Effector CD4-positive, alpha-beta T cell (primary cell): ENCODE measurements around the gene CITED1. TPM values are rescaled to one million over a fixed set of nuclear protein-coding genes. Genes with fewer than 3 reads are reported as not detected.
"Not testable (repeated sequence)": the region's sequence is repeated elsewhere in the genome, so short reads cannot be mapped to it uniquely, and the experiment has no call there.

Source experiments
- DNase-seq: peaks from one replicate; pipeline ENCODE4 v3.0.0-alpha.2; 2020
- total RNA-seq: gene quantifications from one replicate; lab custom pipeline; 2026; lab: John Stamatoyannopoulos, UW

CITED1 gene
- total RNA-seq = not detected

DNA sequence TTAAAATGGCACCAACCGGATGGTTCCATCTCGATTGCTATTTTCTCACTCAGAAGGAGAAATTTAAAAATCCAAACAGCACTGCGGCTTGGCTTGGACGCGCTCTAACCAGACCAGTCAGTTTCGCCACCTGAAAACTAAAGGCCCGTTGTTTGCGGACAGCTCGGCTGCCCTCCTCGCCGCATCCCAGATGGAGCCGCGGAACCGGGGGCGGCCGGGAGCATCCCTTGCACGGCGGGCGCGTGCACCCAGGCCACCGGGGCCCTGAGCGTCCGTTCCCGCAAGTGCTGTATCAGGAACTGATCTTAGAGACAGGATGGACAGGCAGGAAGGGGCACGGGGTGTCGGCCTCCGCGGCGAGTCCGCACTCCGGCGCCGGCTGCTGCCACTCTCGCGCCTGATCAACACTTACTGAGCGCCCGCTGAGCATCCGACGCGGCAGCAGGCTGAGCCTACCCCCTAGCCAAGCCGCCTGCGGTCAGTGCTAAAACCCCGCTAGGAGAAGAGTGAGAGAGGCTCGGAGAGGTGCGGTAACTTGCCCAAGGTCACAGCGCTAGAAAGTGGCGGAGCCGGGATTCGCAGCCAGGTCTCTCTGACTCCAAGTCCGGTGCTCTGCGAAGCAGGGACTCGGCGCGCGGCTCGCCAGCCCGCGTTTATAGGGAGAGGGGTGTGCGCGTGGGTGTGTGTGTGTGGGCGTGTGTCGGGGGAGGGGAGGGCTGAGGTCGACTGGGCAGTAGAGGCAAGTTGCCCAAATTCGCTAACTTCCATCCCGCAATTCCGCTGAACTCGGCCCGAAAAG is at the start of gene CITED1:
CITED1 (minus strand) TSS at position 629 of the 799 bp plus-strand sequence. CDS start 3,045 bp downstream, outside the sequence.
- DNase-seq = no peak

DNA sequence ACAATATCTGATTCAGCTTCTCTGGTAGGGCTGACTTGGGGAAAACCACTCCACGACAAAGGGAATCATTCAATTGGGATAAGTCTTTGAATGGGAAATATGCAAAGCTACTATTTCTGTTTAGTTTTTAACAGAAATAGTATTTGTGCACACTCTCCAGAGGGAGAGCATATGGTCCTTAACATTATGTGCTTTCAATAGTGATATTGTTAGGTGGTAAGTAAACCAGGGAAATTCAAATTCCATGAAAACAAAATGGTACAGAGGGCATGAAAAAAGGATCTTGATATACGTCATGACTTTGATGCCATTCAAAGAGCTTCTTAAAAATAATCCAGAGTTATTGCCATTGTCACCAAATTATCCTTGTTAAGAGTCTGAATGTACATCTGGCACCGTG is 47.1 kb upstream of the CITED1 start:
- no peak for DNase-seq

GRCh38 chrX:72351606-72352334 is 46.1 kb upstream of the CITED1 start:
- DNase-seq = no peak

GRCh38 chrX:72349190-72349589 is 43.5 kb upstream of the CITED1 start:
- DNase-seq = no peak

DNA sequence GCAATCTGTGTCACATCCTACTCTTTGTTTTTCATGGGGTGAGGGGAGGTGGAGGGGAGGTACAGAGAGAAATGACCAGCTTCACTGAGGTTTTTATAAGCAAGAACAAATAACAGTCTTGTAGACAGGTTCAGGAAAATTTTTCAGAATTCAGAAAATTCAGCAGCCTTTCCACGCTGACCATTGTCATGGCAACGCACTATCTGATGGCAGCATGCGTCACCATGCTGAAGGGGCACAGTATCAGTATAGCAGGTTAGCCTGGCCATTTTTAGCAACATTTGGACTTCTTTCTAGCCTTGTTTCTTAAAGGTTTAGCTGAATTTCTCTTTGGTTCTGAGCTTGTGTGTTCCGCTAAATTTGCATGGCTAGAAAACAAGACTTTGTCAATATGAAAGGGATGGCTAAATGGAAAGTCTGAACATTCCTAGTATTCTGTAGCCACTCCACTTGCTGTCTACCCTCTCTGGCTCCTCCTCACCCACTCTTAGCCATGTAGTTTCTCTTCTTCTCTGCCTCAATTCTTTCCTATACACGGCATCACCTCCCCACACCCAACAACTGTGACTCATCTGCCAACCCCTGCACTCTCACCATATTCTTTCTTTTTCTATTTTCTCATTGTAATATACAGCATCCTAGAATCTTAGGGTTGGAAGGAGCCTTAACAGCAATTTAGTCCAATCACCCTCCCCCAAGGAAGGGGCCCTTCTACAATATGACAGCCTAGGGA is 42.7 kb upstream of the CITED1 start:
- DNase-seq = no peak

DNA sequence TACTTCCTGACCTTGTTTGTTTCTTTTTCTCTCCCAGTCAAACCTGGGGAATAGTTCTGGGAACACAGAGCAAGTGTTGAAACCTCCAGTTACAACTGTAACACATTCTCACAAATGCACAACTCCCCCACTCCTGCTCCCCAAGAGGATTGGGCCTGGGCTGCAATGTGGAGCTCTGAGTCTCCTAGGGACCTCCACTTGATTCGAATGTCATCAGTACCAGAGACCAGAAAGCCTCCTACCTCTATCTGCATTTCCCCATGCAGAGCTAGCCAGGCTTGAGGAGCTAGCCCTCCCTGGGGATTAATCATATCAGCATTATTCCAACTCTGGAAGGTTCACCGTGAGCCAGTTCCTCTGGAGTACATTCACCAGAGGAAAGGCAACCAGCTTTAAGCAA is 41.7 kb upstream of the CITED1 start:
- DNase-seq = no peak

DNA sequence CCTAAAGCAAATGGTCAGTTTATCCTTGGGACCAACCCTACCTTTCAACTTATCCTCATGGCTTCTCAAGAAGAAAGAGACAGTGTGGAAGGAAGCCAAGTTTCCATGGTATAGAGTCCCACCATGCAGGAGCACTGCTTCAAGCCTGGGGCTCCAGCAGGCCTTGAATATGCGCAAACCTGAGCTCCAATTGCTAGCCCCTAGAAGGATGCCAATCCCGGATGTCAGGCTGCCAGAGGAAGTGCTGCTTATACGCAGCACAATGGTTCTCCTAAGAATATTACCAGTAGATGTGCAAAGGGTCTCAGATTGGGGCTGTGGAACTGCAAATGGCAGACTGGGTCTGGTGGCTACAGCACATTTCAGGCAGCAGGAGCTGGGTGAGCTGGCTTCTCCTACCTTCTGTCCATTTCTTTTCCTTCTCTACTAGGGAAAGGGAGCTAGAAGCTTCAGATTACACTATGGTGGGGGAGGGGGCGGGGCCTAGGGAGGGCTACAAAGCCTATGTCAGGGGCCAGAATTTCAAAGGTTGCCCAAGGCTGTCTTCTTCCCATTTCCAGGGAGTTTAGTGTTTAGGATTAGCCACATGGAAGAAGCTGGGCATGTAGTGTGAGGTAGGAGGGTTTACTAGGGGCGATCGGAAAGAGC is 40.7 kb upstream of the CITED1 start:
- DNase-seq = no peak

GRCh38 chrX:72340626-72341025 is 34.9 kb upstream of the CITED1 start:
- DNase-seq = no peak

DNA sequence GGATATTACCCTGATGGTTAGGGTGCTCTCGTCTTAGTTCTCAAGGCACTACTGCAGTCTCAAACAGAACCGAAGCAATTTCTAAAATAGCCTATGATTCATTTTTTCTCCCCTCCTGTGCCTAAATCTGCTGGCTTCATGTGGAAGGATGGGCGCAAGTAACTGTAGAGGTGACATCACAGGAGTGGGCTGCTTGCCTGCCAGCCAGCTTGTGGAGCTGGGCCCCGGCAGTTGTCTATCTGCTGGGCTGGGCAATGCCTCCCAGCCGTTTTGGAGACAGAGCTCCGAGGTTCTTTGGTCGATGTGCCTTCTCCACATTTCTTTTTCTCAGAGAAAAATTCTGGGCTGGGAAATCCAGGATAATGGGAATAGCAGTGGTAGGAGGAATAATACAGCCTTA is 34.3 kb upstream of the CITED1 start:
- DNase-seq = no peak

- DNase-seq = no peak
These were observed 24.4 kb upstream of the CITED1 start for GRCh38 chrX:72330131-72330530.

- DNase-seq = no peak
These were observed 21.0 kb upstream of the CITED1 start for GRCh38 chrX:72326605-72327300.

- DNase-seq = not testable (repeated sequence)
These were observed 13.9 kb upstream of the CITED1 start for GRCh38 chrX:72319651-72320050.

DNA sequence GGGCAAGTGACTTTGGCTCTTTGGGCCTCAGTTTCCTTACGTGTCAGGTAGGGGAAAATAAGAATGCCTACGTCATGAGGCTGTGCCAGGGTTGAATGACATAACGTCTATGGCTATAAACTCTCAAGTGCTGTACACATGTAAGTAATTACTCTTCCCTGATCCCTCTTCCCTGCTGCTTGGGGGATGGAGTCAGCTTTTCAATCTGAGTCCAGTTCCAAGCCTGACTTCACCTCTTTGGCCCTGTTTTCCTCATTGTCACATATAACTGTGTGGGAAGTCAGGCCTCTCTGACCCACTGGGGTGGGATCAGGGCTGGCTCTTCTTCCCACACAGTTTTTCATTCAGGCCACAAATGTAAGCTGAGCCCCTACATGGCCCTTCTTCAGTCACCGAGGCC is 11.4 kb upstream of the CITED1 start:
- DNase-seq = no peak

DNA sequence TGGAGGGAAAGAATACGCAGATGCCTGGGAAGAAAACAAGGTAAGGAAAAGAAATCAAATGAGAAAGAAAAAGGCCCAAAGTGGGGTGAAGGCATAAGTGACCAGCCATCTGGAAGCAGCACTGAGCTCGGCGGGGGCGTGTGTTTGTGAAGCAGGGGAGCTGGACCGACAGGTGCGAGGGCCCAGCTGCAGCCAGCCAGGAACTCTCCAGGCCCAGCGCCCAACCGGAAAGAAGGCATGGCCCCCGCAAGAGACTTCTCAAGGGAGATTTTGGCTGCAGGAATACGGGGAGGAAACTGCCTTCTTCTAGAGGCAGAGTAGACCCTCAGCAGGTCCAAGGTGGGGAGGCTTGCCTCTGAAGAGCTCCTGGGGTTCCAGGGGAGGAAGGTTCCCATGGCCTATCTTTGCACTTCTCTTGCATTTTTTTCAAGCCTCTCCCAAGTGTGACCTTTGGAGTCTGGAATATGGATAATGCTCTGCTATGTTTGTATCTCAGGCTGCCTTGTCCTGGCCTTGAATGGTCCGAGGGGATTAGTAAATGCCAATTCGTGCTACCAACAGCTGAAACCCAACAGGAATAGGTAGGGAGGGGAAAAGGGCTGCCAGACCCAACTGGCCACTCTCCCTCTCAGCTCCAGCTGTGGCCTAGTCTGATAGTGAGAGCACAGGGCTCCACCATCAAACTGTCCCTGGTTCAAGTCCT is 10.8 kb upstream of the CITED1 start:
- DNase-seq = no peak

- DNase-seq = no peak
These were observed 9.2 kb upstream of the CITED1 start for GRCh38 chrX:72314881-72315280.

GRCh38 chrX:72313707-72314641 is 8.3 kb upstream of the CITED1 start:
- no peak for DNase-seq

DNA sequence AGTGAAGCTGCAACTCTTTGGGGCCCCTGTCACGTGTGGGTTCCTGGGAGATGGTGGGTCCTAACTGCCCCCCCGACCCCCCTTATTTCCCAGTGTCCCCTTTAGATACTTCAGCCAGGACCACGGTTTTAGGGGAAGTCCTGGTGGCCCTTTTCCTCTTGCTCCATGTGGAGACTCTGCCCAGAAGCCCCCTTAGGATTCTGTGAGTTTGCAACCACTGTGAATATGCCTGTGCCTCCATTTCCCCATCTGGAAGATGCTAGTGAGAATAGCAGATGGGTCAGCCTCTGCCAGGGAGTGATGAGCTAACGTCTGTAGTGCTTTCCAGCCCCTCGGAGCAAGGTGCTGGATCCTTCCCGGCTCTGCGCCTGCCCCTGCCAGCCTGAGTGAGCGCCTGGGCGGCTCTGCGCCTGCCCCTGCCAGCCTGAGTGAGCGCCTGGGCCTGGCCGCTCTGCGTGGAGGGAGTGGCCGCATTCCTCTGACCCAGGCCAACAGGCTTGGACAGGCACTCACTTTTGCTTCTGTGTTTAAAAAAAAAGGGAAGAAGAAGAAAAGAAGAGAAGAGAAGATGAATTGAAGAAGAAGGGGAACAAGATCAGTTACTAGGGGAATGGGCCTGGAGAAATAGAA is 6.7 kb upstream of the CITED1 start:
- DNase-seq = no peak

- DNase-seq = no peak
These were observed 3.8 kb upstream of the CITED1 start for GRCh38 chrX:72309297-72310071.
